OCI-LY7 (cell line): ENCODE data around the gene RASAL2. TPM values are rescaled to one million over a fixed set of nuclear protein-coding genes. Genes with fewer than 3 reads are reported as not detected.

Source experiments
- BruUV-seq: library from RNA; stranded (reverse); fragments of 400-500 nt; replicated peaks from 2 replicates; lab custom pipeline; 2021; lab: Mats Ljungman, UMichigan
- CTCF ChIA-PET: fragments of 300-600 bp; sonication (Branson Sonifier 250); formaldehyde crosslinking; loops from one replicate; lab custom pipeline; 2022; ENCODE audit warnings: antibody characterized with exemption; ENCODE audit not compliant: unreplicated experiment; lab: Charles Lee
- POLR2A ChIA-PET: fragments of 300-600 bp; sonication (Branson Sonifier 250); formaldehyde crosslinking; loops from one replicate; lab custom pipeline; 2022; ENCODE audit warnings: antibody characterized with exemption; lab: Charles Lee
- DNase-seq: peaks from one replicate; pipeline ENCODE4 v3.0.0-alpha.2; 2015; ENCODE audit warnings: low spot score
- H2AFZ ChIP-seq: fragments of 200-600 bp; sonication (generic), shearing (Covaris generic); 2 replicates; pipeline ENCODE4 v1.6.1; 2014; ENCODE audit warnings: mild to moderate bottlenecking, antibody characterized with exemption, low read length, moderate library complexity
- H3K27ac ChIP-seq: fragments of 200-600 bp; sonication (generic); 2 replicates; pipeline ENCODE4 v1.5.1; 2014; ENCODE audit warnings: mixed run types, low read depth, mild to moderate bottlenecking, moderate library complexity, low read length, inconsistent platforms; ENCODE audit not compliant: poor library complexity, severe bottlenecking
- H3K36me3 ChIP-seq: fragments of 200-600 bp; sonication (generic); 2 replicates; pipeline ENCODE4 v1.6.1; 2014; ENCODE audit warnings: mild to moderate bottlenecking, antibody characterized with exemption, low read length, moderate library complexity, mixed read lengths; ENCODE audit not compliant: insufficient read depth
- H3K4me1 ChIP-seq: fragments of 200-600 bp; sonication (generic); 2 replicates; pipeline ENCODE4 v1.5.1; 2014; ENCODE audit warnings: mild to moderate bottlenecking, low read length; ENCODE audit not compliant: insufficient read depth, poor library complexity, severe bottlenecking
- H3K4me2 ChIP-seq: fragments of 200-600 bp; sonication (generic); 2 replicates; pipeline ENCODE4 v1.6.1; 2014; ENCODE audit warnings: mild to moderate bottlenecking, low read length
- H3K4me3 ChIP-seq: fragments of 200-600 bp; sonication (generic); 2 replicates; pipeline ENCODE4 v1.5.1; 2014; ENCODE audit warnings: mild to moderate bottlenecking, low read depth, low read length; ENCODE audit not compliant: poor library complexity, severe bottlenecking
- H3K79me2 ChIP-seq: fragments of 200-600 bp; sonication (generic); 2 replicates; pipeline ENCODE4 v1.6.1; 2016; ENCODE audit warnings: low read depth, mild to moderate bottlenecking, low read length, moderate library complexity, mixed read lengths; ENCODE audit not compliant: insufficient read depth
- H3K9me2 ChIP-seq: fragments of 200-600 bp; sonication (generic); 2 replicates; pipeline ENCODE4 v1.6.1; 2016; ENCODE audit warnings: mild to moderate bottlenecking, low read length, mixed read lengths; ENCODE audit not compliant: insufficient read depth
- H3K9me3 ChIP-seq: fragments of 200-600 bp; sonication (generic); 2 replicates; pipeline ENCODE4 v1.6.1; 2014; ENCODE audit warnings: mild to moderate bottlenecking, mixed run types, low read length, mixed read lengths
- H4K20me1 ChIP-seq: fragments of 200-600 bp; sonication (generic); 2 replicates; pipeline ENCODE4 v1.6.1; 2014; ENCODE audit warnings: mild to moderate bottlenecking, antibody characterized with exemption, low read length, moderate library complexity, mixed read lengths; ENCODE audit not compliant: insufficient read depth
- EZH2phosphoT487 ChIP-seq: fragments of 200-600 bp; sonication (generic); IDR thresholded peaks from 2 replicates; pipeline ENCODE4 v1.6.1; 2018; ENCODE audit warnings: low read depth, borderline replicate concordance, mild to moderate bottlenecking, mixed run types, antibody characterized with exemption, low read length, moderate library complexity, mixed read lengths
- intact Hi-C: fragments of 100-400 bp; cut with micrococcal nuclease; formaldehyde crosslinking; loops from one replicate; pipeline ENCODE4 v1.10.0; 2022; ENCODE audit not compliant: unreplicated experiment
- total RNA-seq, 2 experiments: library from RNA; depleted of rRNA in 1 of 2; stranded (reverse); fragments of >200 nt in 1 of 2; shearing (Covaris generic) in 1 of 2; gene quantifications; 2 replicates each; pipeline ENCODE4 v1.2.3, GENCODE V29; 2014 to 2022
- TF ChIP-seq, protein P1 (sequence below): fragments of 200-600 bp; sonication (generic); conservative IDR thresholded peaks from 2 replicates; pipeline ENCODE4 v1.5.1; 2014; ENCODE audit warnings: mild to moderate bottlenecking, antibody characterized with exemption, low read length, moderate library complexity, mixed read lengths

Gene RASAL2
- total RNA-seq, 2 experiments from 2014 or later, result 0.09 to 0.27 TPM

DNA sequence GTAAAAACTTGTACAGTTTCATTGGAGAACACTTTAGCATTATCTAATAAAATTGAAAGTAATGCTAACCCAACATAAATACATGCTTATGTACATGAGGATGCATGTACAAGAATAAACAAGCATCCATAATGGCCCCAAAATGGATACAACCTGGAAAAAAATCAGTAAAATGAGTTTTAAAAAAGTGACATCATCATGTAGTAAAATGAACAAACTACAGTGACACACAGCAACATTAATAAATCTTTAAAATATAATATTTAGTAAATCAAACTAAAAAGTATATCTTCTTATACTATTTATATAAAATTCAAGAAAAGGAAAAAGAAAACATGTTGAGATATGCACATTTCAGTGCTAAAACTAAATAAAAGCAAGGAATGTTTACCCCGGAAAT is 262.4 kb downstream of the RASAL2 start:
- Histone ChIP-seq H3K27ac (no peak overlapping the region), H3K79me2 (no peaks in the 10 kb centered on the region), H3K36me3 (no peaks in the 10 kb centered on the region), H3K4me2 (no peak overlapping the region), H3K9me2 (no peaks in the 10 kb centered on the region), H3K4me1 (no peaks in the 10 kb centered on the region), H3K4me3 (no peak overlapping the region), H2AFZ (no peak overlapping the region), H3K9me3 (no peaks in the 10 kb centered on the region), H4K20me1 (no peaks in the 10 kb centered on the region)
- intact Hi-C loops, result no loop called here
- ChIA-PET POLR2A (no interaction called here), CTCF (no interaction called here)
- TF ChIP-seq, protein P1, sequence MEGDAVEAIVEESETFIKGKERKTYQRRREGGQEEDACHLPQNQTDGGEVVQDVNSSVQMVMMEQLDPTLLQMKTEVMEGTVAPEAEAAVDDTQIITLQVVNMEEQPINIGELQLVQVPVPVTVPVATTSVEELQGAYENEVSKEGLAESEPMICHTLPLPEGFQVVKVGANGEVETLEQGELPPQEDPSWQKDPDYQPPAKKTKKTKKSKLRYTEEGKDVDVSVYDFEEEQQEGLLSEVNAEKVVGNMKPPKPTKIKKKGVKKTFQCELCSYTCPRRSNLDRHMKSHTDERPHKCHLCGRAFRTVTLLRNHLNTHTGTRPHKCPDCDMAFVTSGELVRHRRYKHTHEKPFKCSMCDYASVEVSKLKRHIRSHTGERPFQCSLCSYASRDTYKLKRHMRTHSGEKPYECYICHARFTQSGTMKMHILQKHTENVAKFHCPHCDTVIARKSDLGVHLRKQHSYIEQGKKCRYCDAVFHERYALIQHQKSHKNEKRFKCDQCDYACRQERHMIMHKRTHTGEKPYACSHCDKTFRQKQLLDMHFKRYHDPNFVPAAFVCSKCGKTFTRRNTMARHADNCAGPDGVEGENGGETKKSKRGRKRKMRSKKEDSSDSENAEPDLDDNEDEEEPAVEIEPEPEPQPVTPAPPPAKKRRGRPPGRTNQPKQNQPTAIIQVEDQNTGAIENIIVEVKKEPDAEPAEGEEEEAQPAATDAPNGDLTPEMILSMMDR, result no peak
- no peak for TF ChIP-seq EZH2phosphoT487
- DNase-seq, result no peak
- BruUV-seq, result no TSS peak

DNA sequence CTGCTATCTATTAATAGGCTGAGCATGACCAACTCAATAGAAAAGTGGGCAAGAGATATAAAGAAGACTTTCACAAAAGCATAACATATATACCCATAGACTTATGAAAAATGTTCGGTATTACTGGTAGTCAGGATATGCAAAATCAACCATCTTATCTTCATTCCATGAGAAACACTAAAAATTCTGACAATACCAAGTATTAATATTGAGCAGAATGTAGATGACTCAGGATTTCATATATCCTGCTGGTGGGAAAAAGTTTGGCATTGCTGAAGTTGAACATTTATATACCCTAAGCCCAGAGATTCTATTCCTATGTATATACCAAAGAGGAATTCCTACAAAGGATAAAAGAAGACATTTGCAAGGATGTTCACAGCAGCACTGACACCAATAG is 264.6 kb downstream of the RASAL2 start:
- Histone ChIP-seq H3K4me1 (no peaks in the 10 kb centered on the region), H3K36me3 (no peaks in the 10 kb centered on the region), H2AFZ (no peak overlapping the region), H3K4me3 (no peak overlapping the region), H3K4me2 (no peak overlapping the region), H3K27ac (no peak overlapping the region), H3K79me2 (no peaks in the 10 kb centered on the region), H4K20me1 (no peaks in the 10 kb centered on the region), H3K9me2 (no peaks in the 10 kb centered on the region), H3K9me3 (no peaks in the 10 kb centered on the region)
- intact Hi-C loops, result no loop called here
- no peak for TF ChIP-seq EZH2phosphoT487
- TF ChIP-seq, protein P1, result no peak
- no TSS peak for BruUV-seq
- no peak for DNase-seq
- CTCF ChIA-PET, result no interaction called here
- POLR2A ChIA-PET, result no interaction called here

DNA sequence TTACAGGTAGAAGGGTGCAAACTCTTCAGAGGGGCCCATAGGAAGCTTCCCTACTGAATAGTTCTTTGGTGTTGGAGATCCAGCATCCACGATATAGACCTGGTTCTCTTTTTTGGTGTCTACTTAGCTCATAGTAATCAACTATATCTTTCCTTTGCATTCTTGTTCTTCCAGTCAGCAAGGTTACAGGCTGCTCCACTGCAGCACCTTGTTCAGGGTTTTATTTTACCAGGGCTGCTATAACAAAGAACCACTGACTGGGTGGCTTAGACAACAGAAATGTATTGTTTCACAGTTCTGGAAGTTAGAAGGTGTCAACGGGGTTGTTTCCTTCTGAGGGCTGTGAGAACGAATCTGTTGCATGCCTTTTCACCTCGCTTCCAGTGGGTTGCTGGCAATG is 266.5 kb downstream of the RASAL2 start:
- ChIA-PET CTCF (no interaction called here), POLR2A (interaction anchor here (0.7 kb wide), 1 partner anchor 602 kb away, joined by 4 read pairs; no protein-coding TSS in a partner anchor)
- TF ChIP-seq EZH2phosphoT487, result no peak
- TF ChIP-seq, protein P1, result no peak
- intact Hi-C loops, result no loop called here
- Histone ChIP-seq H3K4me3 (no peak overlapping the region), H3K4me1 (no peaks in the 10 kb centered on the region), H3K27ac (no peak overlapping the region), H3K36me3 (no peaks in the 10 kb centered on the region), H3K79me2 (no peaks in the 10 kb centered on the region), H3K4me2 (no peak overlapping the region), H2AFZ (no peak overlapping the region), H3K9me2 (no peaks in the 10 kb centered on the region), H3K9me3 (no peaks in the 10 kb centered on the region), H4K20me1 (no peaks in the 10 kb centered on the region)
- no TSS peak for BruUV-seq
- no peak for DNase-seq
